PC-3 (cell line): ENCODE data around the gene VSTM2B. TPM values are rescaled to one million over a fixed set of nuclear protein-coding genes. Genes with fewer than 3 reads are reported as not detected.

Source experiments
- ATAC-seq: fragments of 200-7000 bp; cut with Tn5 transposase; 2 replicates; pipeline ENCODE4 v1.9.1; 2020; ENCODE audit warnings: mild to moderate bottlenecking, moderate library complexity
- BruUV-seq: library from RNA; stranded (reverse); fragments of 400-500 nt; replicated peaks from 2 replicates; lab custom pipeline; 2021; lab: Mats Ljungman, UMichigan
- CTCF ChIA-PET: fragments of 300-600 bp; sonication (Branson Sonifier 250); formaldehyde crosslinking; loops from one replicate; lab custom pipeline; 2022; ENCODE audit warnings: antibody characterized with exemption; lab: Charles Lee
- POLR2A ChIA-PET: fragments of 300-600 bp; sonication (Branson Sonifier 250); formaldehyde crosslinking; loops from one replicate; lab custom pipeline; 2022; ENCODE audit warnings: antibody characterized with exemption; ENCODE audit not compliant: unreplicated experiment; lab: Charles Lee
- DNase-seq: peaks from one replicate; pipeline ENCODE4 v3.0.0-alpha.2; 2015
- H2AFZ ChIP-seq: fragments of 300-600 bp; sonication (generic); 2 replicates; pipeline ENCODE4 v1.6.0; 2016; ENCODE audit warnings: antibody characterized with exemption, low read length
- H3F3A ChIP-seq: fragments of 300-600 bp; sonication (generic); one replicate; pipeline ENCODE4 v1.6.0; 2017; ENCODE audit warnings: antibody characterized with exemption, low read length, control low read depth, mild to moderate bottlenecking; ENCODE audit not compliant: unreplicated experiment
- H3K27ac ChIP-seq: fragments of 300-600 bp; sonication (generic); 2 replicates; pipeline ENCODE4 v1.5.1; 2016; ENCODE audit warnings: mild to moderate bottlenecking, low read length
- H3K27me3 ChIP-seq: fragments of 300-600 bp; sonication (generic); 2 replicates; pipeline ENCODE4 v1.6.1; 2016; ENCODE audit warnings: low read length, mixed read lengths
- H3K36me3 ChIP-seq: fragments of 300-600 bp; sonication (generic); 2 replicates; pipeline ENCODE4 v1.6.1; 2016; ENCODE audit warnings: low read depth, mixed run types, low read length, mixed read lengths
- H3K4me1 ChIP-seq: fragments of 300-600 bp; sonication (generic); 2 replicates; pipeline ENCODE4 v1.5.1; 2016; ENCODE audit warnings: low read length; ENCODE audit not compliant: insufficient read depth
- H3K4me2 ChIP-seq: fragments of 300-600 bp; sonication (generic); 2 replicates; pipeline ENCODE4 v1.6.0; 2016; ENCODE audit warnings: low read length
- H3K4me3 ChIP-seq: fragments of 300-600 bp; sonication (generic); 2 replicates; pipeline ENCODE4 v1.5.1; 2016; ENCODE audit warnings: mild to moderate bottlenecking, low read length, mixed read lengths
- H3K79me2 ChIP-seq: fragments of 300-600 bp; sonication (generic); 2 replicates; pipeline ENCODE4 v1.6.1; 2017; ENCODE audit warnings: low read length, mixed read lengths
- H3K9ac ChIP-seq: fragments of 300-600 bp; sonication (generic); 2 replicates; pipeline ENCODE4 v1.6.0; 2016; ENCODE audit warnings: mild to moderate bottlenecking, low read length
- H3K9me2 ChIP-seq: fragments of 300-600 bp; sonication (generic); replicated peaks from 2 replicates; pipeline ENCODE4 v1.6.1; 2016; ENCODE audit warnings: mixed run types, low read length, mixed read lengths
- H3K9me3 ChIP-seq: fragments of 300-600 bp; sonication (generic); 2 replicates; pipeline ENCODE4 v1.6.1; 2016; ENCODE audit warnings: low read length, mixed read lengths
- H4K20me1 ChIP-seq: fragments of 300-600 bp; sonication (generic); 2 replicates; pipeline ENCODE4 v1.6.1; 2016; ENCODE audit warnings: low read length, mixed read lengths
- CTCF ChIP-seq: fragments of 300-600 bp; sonication (generic); conservative IDR thresholded peaks from 2 replicates; pipeline ENCODE4 v1.5.1; 2017; ENCODE audit warnings: antibody characterized with exemption, low read depth, mild to moderate bottlenecking, low read length
- EZH2 ChIP-seq: fragments of 300-600 bp; sonication (generic); IDR thresholded peaks from one replicate; pipeline ENCODE4 v1.6.1; 2017; ENCODE audit warnings: antibody characterized with exemption, mild to moderate bottlenecking, low read length; ENCODE audit not compliant: unreplicated experiment
- EZH2phosphoT487 ChIP-seq: fragments of 300-600 bp; sonication (generic); IDR thresholded peaks from 2 replicates; pipeline ENCODE4 v1.6.1; 2018; ENCODE audit warnings: mild to moderate bottlenecking, antibody characterized with exemption, low read length, borderline replicate concordance
- intact Hi-C: fragments of 100-400 bp; cut with micrococcal nuclease; formaldehyde crosslinking; loops from 2 replicates; pipeline ENCODE4 v1.9.0; 2023
- total RNA-seq: library from RNA; depleted of rRNA; stranded (reverse); fragments of >200 nt; gene quantifications from 2 replicates; pipeline ENCODE4 v1.2.3, GENCODE V29; 2014

Gene VSTM2B
- total RNA-seq, 1 experiment from 2014 or later = not detected

GRCh38 chr19:29532097-29532496, 6.3 kb downstream of the VSTM2B start:
- Histone ChIP-seq H4K20me1 (no peaks in the 10 kb centered on the region), H3K9ac (no peak overlapping the region), H3K79me2 (no peaks in the 10 kb centered on the region), H3K9me3 (no peaks in the 10 kb centered on the region), H3F3A (no peaks in the 10 kb centered on the region), H3K27ac (no peak overlapping the region), H3K27me3 (peaks cover 17% of the 10 kb centered on the region; the same call in 1 of the 2 replicates), H3K4me2 (no peak overlapping the region), H3K36me3 (no peaks in the 10 kb centered on the region), H3K9me2 (no peaks in the 10 kb centered on the region), H3K4me3 (no peak overlapping the region), H3K4me1 (no peaks in the 10 kb centered on the region), H2AFZ (no peak overlapping the region)
- BruUV-seq = no TSS peak
- TF ChIP-seq EZH2phosphoT487 (no peak), CTCF (no peak), EZH2 (no peak)
- CTCF ChIA-PET = no interaction called here
- POLR2A ChIA-PET = no interaction called here
- ATAC-seq (no peak), DNase-seq (no peak)
- intact Hi-C loops = no loop called here

- Histone ChIP-seq H3K79me2 (no peaks in the 10 kb centered on the region), H3F3A (no peaks in the 10 kb centered on the region), H3K27me3 (peaks cover 8% of the 10 kb centered on the region; the same call in 1 of the 2 replicates), H4K20me1 (no peaks in the 10 kb centered on the region), H3K9ac (no peak overlapping the region), H2AFZ (no peak overlapping the region), H3K4me1 (no peaks in the 10 kb centered on the region), H3K9me2 (no peaks in the 10 kb centered on the region), H3K4me2 (no peak overlapping the region), H3K4me3 (no peak overlapping the region), H3K27ac (no peak overlapping the region), H3K36me3 (no peaks in the 10 kb centered on the region), H3K9me3 (no peaks in the 10 kb centered on the region)
- intact Hi-C loops = no loop called here
- no TSS peak for BruUV-seq
- no peak for ATAC-seq
- POLR2A ChIA-PET = no interaction called here
- TF ChIP-seq CTCF = no peak
- no peak for TF ChIP-seq EZH2
- TF ChIP-seq EZH2phosphoT487 = no peak
- no peak for DNase-seq
- CTCF ChIA-PET = no interaction called here
Measured at GRCh38 chr19:29532956-29533355, 7.2 kb downstream of the VSTM2B start.

GRCh38 chr19:29533578-29534544, 8.1 kb downstream of the VSTM2B start:
- H3K4me3 ChIP-seq = no peak overlapping the region
- no peaks in the 10 kb centered on the region for H3F3A ChIP-seq
- POLR2A ChIA-PET = no interaction called here
- CTCF ChIA-PET = no interaction called here
- H3K36me3 ChIP-seq = no peaks in the 10 kb centered on the region
- no peak overlapping the region for H3K9ac ChIP-seq
- no peak for DNase-seq
- H3K27me3 ChIP-seq = peaks cover 5% of the 10 kb centered on the region; the same call in 1 of the 2 replicates
- H3K27ac ChIP-seq = no peak overlapping the region
- no peak for TF ChIP-seq EZH2phosphoT487
- TF ChIP-seq EZH2 = no peak
- TF ChIP-seq CTCF = no peak
- no peaks in the 10 kb centered on the region for H3K9me2 ChIP-seq
- no peaks in the 10 kb centered on the region for H3K4me1 ChIP-seq
- no peak overlapping the region for H2AFZ ChIP-seq
- H4K20me1 ChIP-seq = no peaks in the 10 kb centered on the region
- H3K4me2 ChIP-seq = no peak overlapping the region
- H3K9me3 ChIP-seq = no peaks in the 10 kb centered on the region
- H3K79me2 ChIP-seq = no peaks in the 10 kb centered on the region
- BruUV-seq = no TSS peak
- intact Hi-C loops = no loop called here
- no peak for ATAC-seq
